ENCODE measurements around the gene DIAPH2.
A peak's percentile ranks its signal among the peaks of the same experiment; 100 is the strongest.

Gene DIAPH2

DNA sequence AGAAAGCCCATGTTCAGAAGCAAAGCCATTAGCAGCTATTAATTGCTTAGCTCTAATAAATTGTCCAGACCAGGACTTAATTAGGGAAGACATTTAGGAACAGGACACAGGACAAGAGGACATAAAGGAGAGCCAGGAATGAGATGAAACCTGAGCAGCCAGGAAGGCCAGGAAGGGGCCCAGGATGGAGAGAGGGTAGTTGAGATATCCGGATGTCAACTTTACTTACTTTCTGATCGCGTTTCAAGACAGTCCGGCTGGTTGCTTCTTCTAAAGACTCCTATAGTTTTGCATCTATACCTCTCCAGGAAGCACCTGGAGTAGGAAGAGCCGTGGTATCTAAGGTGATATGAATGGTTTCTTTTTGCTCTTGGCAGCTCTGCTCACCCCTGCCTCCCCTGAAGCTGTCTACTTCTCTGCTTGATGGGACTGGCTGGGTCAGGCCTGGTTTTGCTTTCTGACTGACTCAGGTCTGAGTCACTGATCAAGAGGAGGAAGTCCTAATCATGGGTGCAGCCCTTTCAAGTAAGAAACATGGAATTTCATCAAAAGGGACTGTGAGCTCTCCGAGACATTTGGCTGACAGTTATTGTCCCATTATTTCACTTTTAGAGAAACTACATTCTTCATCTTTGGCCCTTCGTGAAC, 932.4 kb downstream of the DIAPH2 start:
- no peak for DNase-seq

- DNase-seq = no peak
Observed at GRCh38 chrX:97619499-97619898, 934.9 kb downstream of the DIAPH2 start.

DNA sequence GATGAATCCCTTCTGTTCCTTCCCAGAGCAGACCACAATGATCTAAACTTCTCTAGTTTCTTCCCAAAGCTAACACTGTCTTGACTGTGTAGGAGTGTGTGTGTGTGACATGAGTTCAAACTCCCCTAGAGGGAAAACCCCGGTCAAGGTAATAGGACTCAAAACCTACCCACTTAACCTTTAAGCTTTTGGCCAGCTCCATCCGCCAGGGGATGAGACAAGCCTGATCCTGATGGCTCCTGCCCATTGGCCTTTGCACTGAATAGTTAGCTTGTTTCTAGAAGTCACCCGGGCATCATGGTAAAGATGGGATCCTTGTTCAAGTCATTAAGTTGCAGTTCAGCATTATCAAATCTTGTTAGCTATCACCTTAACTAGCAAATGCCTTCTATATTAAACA, 937.5 kb downstream of the DIAPH2 start:
- no peak for DNase-seq

- DNase-seq = no peak
Observed at GRCh38 chrX:97628326-97628725, 943.7 kb downstream of the DIAPH2 start.

- DNase-seq = no peak
Observed at GRCh38 chrX:97628807-97629596, 944.4 kb downstream of the DIAPH2 start.

- DNase-seq = no peak
Observed at GRCh38 chrX:97629597-97629985, 944.9 kb downstream of the DIAPH2 start.

GRCh38 chrX:97633798-97634197, 949.2 kb downstream of the DIAPH2 start:
- no peak for DNase-seq

DNA sequence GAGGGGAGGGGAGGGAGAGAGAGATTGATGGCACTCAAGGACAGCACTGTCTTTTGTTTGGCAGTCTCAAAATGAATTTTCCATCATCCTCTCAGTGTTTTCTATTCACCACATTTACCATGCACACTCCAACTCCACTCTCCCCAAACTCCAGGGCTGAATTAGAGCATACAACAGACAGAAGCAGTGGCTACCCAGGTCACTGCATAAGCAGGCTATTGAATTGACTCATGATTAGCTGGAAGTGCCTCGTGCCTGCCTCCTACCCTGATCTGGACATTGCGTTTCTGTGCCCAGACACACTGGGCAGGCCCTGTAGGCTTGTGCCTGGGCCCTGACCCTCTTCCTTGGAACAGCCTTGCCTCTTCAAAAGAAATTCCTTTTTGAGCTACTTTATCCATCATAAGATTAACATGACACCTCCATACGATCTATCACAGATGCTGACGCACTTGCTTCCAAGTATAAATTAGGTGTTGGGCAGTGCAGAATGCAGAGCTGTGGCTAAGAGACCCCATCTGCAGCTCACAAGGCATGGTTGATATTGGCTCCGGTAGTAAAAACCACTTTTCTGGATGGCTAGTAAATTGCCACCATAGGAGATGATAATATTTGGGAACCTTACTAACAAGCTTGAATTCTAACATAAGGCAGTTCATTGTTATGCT, 952.0 kb downstream of the DIAPH2 start:
- DNase-seq = no peak

GRCh38 chrX:97637289-97637688, 952.6 kb downstream of the DIAPH2 start:
- DNase-seq = no peak

- DNase-seq = no peak
Observed at GRCh38 chrX:97638621-97639020, 954.0 kb downstream of the DIAPH2 start.

- peak; percentile 31 for DNase-seq
Observed at GRCh38 chrX:97639526-97639925, 954.9 kb downstream of the DIAPH2 start.
